Bronchial epithelial cell (primary cell): ENCODE measurements around the gene ITGAV. TPM values are rescaled to one million over a fixed set of nuclear protein-coding genes. Genes with fewer than 3 reads are reported as not detected.

Experiments used
- DNase-seq: peaks from one replicate; pipeline ENCODE4 v3.0.0-alpha.2; 2010; ENCODE audit warnings: low read depth
- FAIRE-seq: peaks from 2 replicates; lab custom pipeline; 2011; peaks lifted over from hg19 to GRCh38; lab: Jason Lieb, UNC
- H3K27me3 ChIP-seq: 2 replicates; pipeline ENCODE4 v1.5.1; 2011; ENCODE audit warnings: low read length; ENCODE audit not compliant: control insufficient read depth, insufficient read depth
- H3K36me3 ChIP-seq: 2 replicates; pipeline ENCODE4 v1.5.1; 2011; ENCODE audit warnings: low read length; ENCODE audit not compliant: control insufficient read depth, insufficient read depth
- H3K4me3 ChIP-seq: 2 replicates; pipeline ENCODE4 v1.5.1; 2011; ENCODE audit warnings: mild to moderate bottlenecking, low read depth, low read length, control low read depth
- total RNA-seq: library from RNA; depleted of rRNA; stranded (reverse); fragments of >200 nt; gene quantifications from 2 replicates; pipeline ENCODE4 v1.2.1, GENCODE V29; 2014
- TF ChIP-seq, protein P1 (sequence below): IDR thresholded peaks from 2 replicates; pipeline ENCODE4 v1.5.1; 2011; ENCODE audit warnings: mild to moderate bottlenecking, moderate library complexity, low read length, control low read depth, inconsistent platforms; ENCODE audit not compliant: insufficient read depth, severe bottlenecking

ITGAV gene
- total RNA-seq, 1 donor from 2014 or later, result 76.9 TPM

DNA sequence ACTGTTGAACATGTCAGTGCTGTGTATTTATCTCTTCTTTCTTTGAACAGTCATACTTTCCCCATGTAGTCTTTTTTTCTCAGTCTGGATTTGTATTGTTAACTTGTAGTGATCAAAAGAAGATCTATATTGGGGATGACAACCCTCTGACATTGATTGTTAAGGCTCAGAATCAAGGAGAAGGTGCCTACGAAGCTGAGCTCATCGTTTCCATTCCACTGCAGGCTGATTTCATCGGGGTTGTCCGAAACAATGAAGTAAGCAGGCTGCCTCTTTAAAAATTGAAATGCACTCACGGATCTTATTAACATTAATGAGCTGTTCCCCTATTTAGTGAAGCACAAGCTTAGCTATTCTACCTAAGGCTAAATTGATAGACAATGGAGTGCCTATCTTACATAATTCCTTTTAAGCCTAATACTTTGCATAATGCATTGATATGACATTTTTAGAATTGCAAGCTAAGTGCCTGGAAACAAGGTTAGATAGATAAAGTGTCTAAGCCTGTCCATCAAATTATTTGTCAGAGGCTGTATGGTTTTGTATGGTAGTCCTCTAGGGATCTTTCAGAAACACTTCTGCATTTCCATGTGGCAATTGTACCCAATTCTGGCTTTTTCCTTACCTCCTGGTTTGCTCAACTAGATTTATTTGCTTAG is 74.7 kb downstream of the ITGAV start:
- Histone ChIP-seq H3K27me3 (no peaks in the 10 kb centered on the region), H3K4me3 (no peak overlapping the region), H3K36me3 (peaks cover 6% of the 10 kb centered on the region)
- FAIRE-seq, result no peak
- DNase-seq, result no peak
- TF ChIP-seq, protein P1, sequence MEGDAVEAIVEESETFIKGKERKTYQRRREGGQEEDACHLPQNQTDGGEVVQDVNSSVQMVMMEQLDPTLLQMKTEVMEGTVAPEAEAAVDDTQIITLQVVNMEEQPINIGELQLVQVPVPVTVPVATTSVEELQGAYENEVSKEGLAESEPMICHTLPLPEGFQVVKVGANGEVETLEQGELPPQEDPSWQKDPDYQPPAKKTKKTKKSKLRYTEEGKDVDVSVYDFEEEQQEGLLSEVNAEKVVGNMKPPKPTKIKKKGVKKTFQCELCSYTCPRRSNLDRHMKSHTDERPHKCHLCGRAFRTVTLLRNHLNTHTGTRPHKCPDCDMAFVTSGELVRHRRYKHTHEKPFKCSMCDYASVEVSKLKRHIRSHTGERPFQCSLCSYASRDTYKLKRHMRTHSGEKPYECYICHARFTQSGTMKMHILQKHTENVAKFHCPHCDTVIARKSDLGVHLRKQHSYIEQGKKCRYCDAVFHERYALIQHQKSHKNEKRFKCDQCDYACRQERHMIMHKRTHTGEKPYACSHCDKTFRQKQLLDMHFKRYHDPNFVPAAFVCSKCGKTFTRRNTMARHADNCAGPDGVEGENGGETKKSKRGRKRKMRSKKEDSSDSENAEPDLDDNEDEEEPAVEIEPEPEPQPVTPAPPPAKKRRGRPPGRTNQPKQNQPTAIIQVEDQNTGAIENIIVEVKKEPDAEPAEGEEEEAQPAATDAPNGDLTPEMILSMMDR, result no peak

- no peak overlapping the region for H3K4me3 ChIP-seq
- TF ChIP-seq, protein P1, result no peak
- no peaks in the 10 kb centered on the region for H3K27me3 ChIP-seq
- DNase-seq (no peak), FAIRE-seq (no peak)
- H3K36me3 ChIP-seq, result peaks cover 10% of the 10 kb centered on the region
These were observed 79.3 kb downstream of the ITGAV start for GRCh38 chr2:186669146-186669545.

DNA sequence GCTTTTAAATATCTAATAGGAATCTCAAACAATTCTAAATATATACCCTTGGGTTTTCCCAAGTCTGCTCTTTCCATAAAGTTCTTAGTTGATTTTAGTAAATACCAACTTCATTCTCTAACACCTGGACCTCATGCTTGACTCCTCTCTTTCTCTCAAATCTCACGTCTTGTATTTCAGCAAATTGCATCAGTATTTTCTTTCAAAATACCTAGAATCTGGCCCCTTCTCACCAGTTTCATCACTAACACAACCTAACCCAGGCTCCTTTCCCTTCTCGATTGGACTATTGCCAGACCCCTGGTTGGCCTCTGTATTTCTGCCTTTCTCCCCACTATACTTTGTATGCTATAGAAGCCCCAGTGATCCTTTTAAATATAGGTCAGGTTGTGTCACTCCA is 81.0 kb downstream of the ITGAV start:
- TF ChIP-seq, protein P1, result no peak
- FAIRE-seq (no peak), DNase-seq (no peak)
- H3K27me3 ChIP-seq, result no peaks in the 10 kb centered on the region
- no peak overlapping the region for H3K4me3 ChIP-seq
- peaks cover 12% of the 10 kb centered on the region for H3K36me3 ChIP-seq

DNA sequence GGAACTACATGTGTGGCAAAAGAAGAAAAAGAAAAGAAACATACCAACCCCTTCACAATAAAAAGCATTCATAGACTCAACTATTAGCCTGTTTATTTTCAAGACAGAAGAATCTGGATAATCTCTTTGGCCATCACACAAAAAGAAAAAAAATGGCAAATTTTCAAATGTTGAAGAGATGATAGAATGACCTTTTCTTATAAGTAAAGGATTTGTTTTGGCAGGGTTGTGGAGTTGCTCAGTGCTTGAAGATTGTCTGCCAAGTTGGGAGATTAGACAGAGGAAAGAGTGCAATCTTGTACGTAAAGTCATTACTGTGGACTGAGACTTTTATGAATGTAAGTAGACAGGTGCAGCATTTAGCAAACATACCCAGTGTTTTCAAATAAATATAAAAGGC is 85.5 kb downstream of the ITGAV start:
- H3K4me3 ChIP-seq, result no peak overlapping the region
- TF ChIP-seq, protein P1, result no peak
- FAIRE-seq (no peak), DNase-seq (no peak)
- H3K36me3 ChIP-seq, result peaks cover 6% of the 10 kb centered on the region
- H3K27me3 ChIP-seq, result no peaks in the 10 kb centered on the region

- TF ChIP-seq, protein P1, result no peak
These were observed 93.5 kb downstream of the ITGAV start for GRCh38 chr2:186683341-186683740.

DNA sequence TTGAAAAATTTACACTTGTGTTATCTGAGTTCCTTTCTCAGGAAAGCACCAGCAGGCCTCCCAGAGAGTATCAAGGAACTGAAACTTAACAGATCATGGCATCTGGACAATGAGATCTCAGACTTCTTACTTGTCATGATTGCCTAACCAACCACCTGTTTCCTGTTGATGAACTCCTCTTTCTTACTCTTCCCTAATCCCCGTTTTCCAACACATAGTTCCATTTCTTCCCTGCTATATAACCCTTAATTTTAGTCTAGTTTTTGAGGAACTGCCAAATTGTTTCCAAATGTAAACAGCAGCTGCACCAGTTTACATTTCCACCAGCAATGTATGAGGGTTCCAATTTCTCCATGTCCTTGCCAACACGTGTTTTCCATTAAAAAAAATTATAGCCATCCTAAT is 98.0 kb downstream of the ITGAV start:
- FAIRE-seq (no peak), DNase-seq (no peak)
- Histone ChIP-seq H3K4me3 (no peak overlapping the region), H3K27me3 (no peaks in the 10 kb centered on the region), H3K36me3 (no peaks in the 10 kb centered on the region)
- TF ChIP-seq, protein P1, result no peak

More at GRCh38 chr2:186683341-186683740, 93.5 kb downstream of the ITGAV start:
- no peak overlapping the region for H3K4me3 ChIP-seq
- no peaks in the 10 kb centered on the region for H3K27me3 ChIP-seq
- no peak for FAIRE-seq
- no peaks in the 10 kb centered on the region for H3K36me3 ChIP-seq
- no peak for DNase-seq
